HCT116 (cell line): ENCODE measurements around the gene TMEM74B. TPM values are rescaled to one million over a fixed set of nuclear protein-coding genes. Genes with fewer than 3 reads are reported as not detected.
"Not testable (repeated sequence)": the region's sequence is repeated elsewhere in the genome, so short reads cannot be mapped to it uniquely, and the experiment has no call there.

Experiments
- ATAC-seq: fragments of 200-7000 bp; cut with Tn5 transposase; 2 replicates; pipeline ENCODE4 v1.9.1; 2020; ENCODE audit warnings: mild to moderate bottlenecking, moderate library complexity
- BruUV-seq: library from RNA; stranded (reverse); fragments of 400-500 nt; replicated peaks from 2 replicates; lab custom pipeline; 2021; lab: Mats Ljungman, UMichigan
- CTCF ChIA-PET: fragments of 300-600 bp; sonication (Branson Sonifier 250); formaldehyde crosslinking; loops from one replicate; lab custom pipeline; 2021; ENCODE audit warnings: antibody characterized with exemption; lab: Charles Lee
- POLR2A ChIA-PET: fragments of 300-600, 350-600 bp; sonication (Branson Sonifier 250); formaldehyde crosslinking; loops from one replicate; lab custom pipeline; 2021; ENCODE audit warnings: antibody characterized with exemption; lab: Charles Lee
- RAD21 ChIA-PET, 2 experiments: fragments of 300-600 bp; sonication (Branson Sonifier 250); formaldehyde crosslinking; loops; one replicate each; lab custom pipeline; 2023; ENCODE audit warnings: low total read pairs in 2 of 2; ENCODE audit not compliant: uncharacterized antibody in 2 of 2, unreplicated experiment in 2 of 2, low non-redundant PET in 1 of 2; lab: Charles Lee
- DNase-seq: peaks from one replicate; pipeline ENCODE4 v3.0.0-alpha.2; 2010; ENCODE audit warnings: low read depth, low spot score
- H2AFZ ChIP-seq: fragments of 200-600 bp; shearing (Covaris generic), sonication (generic); 2 replicates; pipeline ENCODE4 v1.6.1; 2017; ENCODE audit warnings: low read depth, mixed run types, mixed read lengths, antibody characterized with exemption, low read length; ENCODE audit not compliant: poor library complexity, severe bottlenecking
- H3K27ac ChIP-seq: 2 replicates; pipeline ENCODE4 v1.5.1; 2012; ENCODE audit warnings: low read depth, low read length
- H3K27me3 ChIP-seq: fragments of 200-600 bp; sonication (generic); 2 replicates; pipeline ENCODE4 v1.6.1; 2016; ENCODE audit warnings: mixed run types, low read length, mixed read lengths; ENCODE audit not compliant: insufficient read depth
- H3K36me3 ChIP-seq, 2 experiments: fragments of 200-500 bp in 1 of 2; fragments of 200-600 bp in 1 of 2; sonication (Bioruptor generic) in 1 of 2; sonication (generic) in 1 of 2; 2 replicates each; pipeline versions ENCODE4 v1.5.1 to v1.6.1; 2014 to 2016; ENCODE audit warnings: low read length in 2 of 2, inconsistent platforms in 1 of 2, mixed read lengths in 1 of 2, mixed run types in 1 of 2; ENCODE audit not compliant: insufficient read depth in 2 of 2, control insufficient read depth in 1 of 2
- H3K4me1 ChIP-seq, 2 experiments: fragments of 200-600 bp in 1 of 2; sonication (generic) in 1 of 2; 2 replicates each; pipeline versions ENCODE4 v1.5.1 to v1.6.1; 2012 to 2017; ENCODE audit warnings: low read length in 2 of 2, inconsistent platforms in 1 of 2, mild to moderate bottlenecking in 1 of 2, mixed read lengths in 1 of 2, mixed run types in 1 of 2, moderate library complexity in 1 of 2; ENCODE audit not compliant: insufficient read depth in 2 of 2, control insufficient read depth in 1 of 2
- H3K4me2 ChIP-seq: fragments of 200-600 bp; sonication (generic); 2 replicates; pipeline ENCODE4 v1.6.1; 2017; ENCODE audit warnings: mixed run types, low read length, mixed read lengths
- H3K4me3 ChIP-seq, 2 experiments: fragments of 200-600 bp in 1 of 2; sonication (generic) in 1 of 2; replicated peaks in 1 of 2; 2 replicates each; pipeline ENCODE4 v1.5.1; 2011 to 2016; ENCODE audit warnings: low read length in 2 of 2, control low read depth in 1 of 2, low read depth in 1 of 2, mild to moderate bottlenecking in 1 of 2, mixed read lengths in 1 of 2, mixed run types in 1 of 2
- H3K79me2 ChIP-seq: fragments of 200-600 bp; sonication (generic); 2 replicates; pipeline ENCODE4 v1.6.1; 2017; ENCODE audit warnings: mild to moderate bottlenecking, mixed run types, low read length, moderate library complexity, mixed read lengths; ENCODE audit not compliant: insufficient read depth
- H3K9ac ChIP-seq: fragments of 200-600 bp; sonication (generic); 2 replicates; pipeline ENCODE4 v1.6.1; 2016; ENCODE audit warnings: low read length, mixed read lengths
- H3K9me2 ChIP-seq: fragments of 200-600 bp; sonication (generic), shearing (Covaris generic); 2 replicates; pipeline ENCODE4 v1.6.1; 2017; ENCODE audit warnings: mixed run types, mild to moderate bottlenecking, moderate library complexity; ENCODE audit not compliant: insufficient read depth
- H3K9me3 ChIP-seq, 2 experiments: fragments of 200-500 bp in 1 of 2; fragments of 200-600 bp in 1 of 2; sonication (Bioruptor generic) in 1 of 2; sonication (generic) in 1 of 2; 2 replicates each; pipeline ENCODE4 v1.6.1; 2014 to 2017; ENCODE audit warnings: low read length in 2 of 2, mixed read lengths in 2 of 2, inconsistent platforms in 1 of 2, low read depth in 1 of 2, mild to moderate bottlenecking in 1 of 2, mixed run types in 1 of 2, moderate library complexity in 1 of 2; ENCODE audit not compliant: control insufficient read depth in 1 of 2, insufficient read depth in 1 of 2
- H4K20me1 ChIP-seq: fragments of 200-600 bp; sonication (generic), shearing (Covaris generic); 2 replicates; pipeline ENCODE4 v1.6.1; 2017; ENCODE audit warnings: mixed run types, mild to moderate bottlenecking, moderate library complexity; ENCODE audit not compliant: insufficient read depth
- CEBPB ChIP-seq: IDR thresholded peaks from 2 replicates; pipeline ENCODE4 v1.6.1; 2012; ENCODE audit warnings: low read depth
- ELF1 ChIP-seq: IDR thresholded peaks from 2 replicates; pipeline ENCODE4 v1.6.1; 2012; ENCODE audit warnings: low read depth, borderline replicate concordance
- JUND ChIP-seq: IDR thresholded peaks from 2 replicates; pipeline ENCODE4 v1.6.1; 2012
- POLR2A ChIP-seq: IDR thresholded peaks from 2 replicates; pipeline ENCODE4 v1.7.0; 2011; ENCODE audit warnings: borderline replicate concordance; ENCODE audit not compliant: insufficient read depth, insufficient read length; ENCODE audit errors: extremely low read depth
- SRF ChIP-seq: IDR thresholded peaks from 2 replicates; pipeline ENCODE4 v1.6.1; 2012; ENCODE audit warnings: low read depth
- ZFX ChIP-seq: fragments of 450-650 bp; IDR thresholded peaks from 2 replicates; pipeline ENCODE4 v1.6.1; 2017
- ZNF274 ChIP-seq: fragments of 200-500 bp; sonication (Bioruptor generic); IDR thresholded peaks from 2 replicates; pipeline ENCODE4 v1.6.1; 2014; ENCODE audit warnings: mild to moderate bottlenecking, low read depth, low read length, inconsistent platforms
- intact Hi-C: fragments of 100-400 bp; cut with micrococcal nuclease; formaldehyde crosslinking; loops from 2 replicates; pipeline ENCODE4 v1.10.0; 2022
- total RNA-seq: library from RNA; stranded (reverse); gene quantifications from one replicate; pipeline ENCODE4 v1.2.1, GENCODE V29; 2021; ENCODE audit not compliant: unreplicated experiment
- TF ChIP-seq, protein P1 (sequence below): IDR thresholded peaks from 2 replicates; pipeline ENCODE4 v1.6.1; 2012; ENCODE audit warnings: low read depth
- TF ChIP-seq, protein P2 (sequence below): IDR thresholded peaks from 2 replicates; pipeline ENCODE4 v1.6.1; 2011; ENCODE audit warnings: mild to moderate bottlenecking, low read length, moderate library complexity; ENCODE audit not compliant: insufficient replicate concordance; ENCODE audit errors: extremely low read depth

Gene TMEM74B
- total RNA-seq, 1 experiment from 2014 or later = 25.7 TPM

DNA sequence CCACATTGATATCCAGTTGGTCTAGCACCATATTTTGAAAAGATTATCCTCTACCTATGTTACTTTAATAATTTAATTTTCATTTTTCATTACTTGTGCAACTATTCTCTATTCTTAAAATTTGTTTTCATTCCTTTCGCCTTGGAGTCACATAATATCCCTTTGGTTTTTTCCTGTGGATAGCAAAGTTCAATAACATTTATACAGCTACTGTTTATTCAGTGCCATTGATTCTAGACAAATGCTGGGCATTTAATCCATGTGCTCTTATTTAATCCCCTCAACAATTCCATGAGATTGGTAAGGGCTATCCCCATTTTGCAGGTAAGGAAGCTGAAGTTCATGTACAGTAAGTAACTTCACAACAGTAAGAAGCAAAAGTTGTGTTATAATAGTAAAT is 33.8 kb downstream of the TMEM74B start:
- ChIA-PET POLR2A (no interaction called here), RAD21 (interaction anchor here in 1 of 2 experiments (0.7 kb wide), 1 partner anchor 36 kb away, joined by 3 read pairs; no protein-coding TSS in a partner anchor), CTCF (no interaction called here)
- intact Hi-C loops = no loop called here
- no peak for ATAC-seq
- no TSS peak for BruUV-seq
- Histone ChIP-seq H3K27me3 (no peaks in the 10 kb centered on the region), H4K20me1 (no peaks in the 10 kb centered on the region), H3K79me2 (peaks cover 58% of the 10 kb centered on the region), H3K9ac (no peak overlapping the region), H3K4me3 (no peak overlapping the region), H2AFZ (no peak overlapping the region), H3K4me2 (no peak overlapping the region), H3K36me3 (peaks cover 9 to 17% of the 10 kb centered on the region in 2 experiments), H3K9me2 (no peaks in the 10 kb centered on the region), H3K27ac (no peak overlapping the region), H3K4me1 (no peaks in the 10 kb centered on the region), H3K9me3 (no peaks in the 10 kb centered on the region)
- TF ChIP-seq JUND = no peak
- TF ChIP-seq, protein P1, sequence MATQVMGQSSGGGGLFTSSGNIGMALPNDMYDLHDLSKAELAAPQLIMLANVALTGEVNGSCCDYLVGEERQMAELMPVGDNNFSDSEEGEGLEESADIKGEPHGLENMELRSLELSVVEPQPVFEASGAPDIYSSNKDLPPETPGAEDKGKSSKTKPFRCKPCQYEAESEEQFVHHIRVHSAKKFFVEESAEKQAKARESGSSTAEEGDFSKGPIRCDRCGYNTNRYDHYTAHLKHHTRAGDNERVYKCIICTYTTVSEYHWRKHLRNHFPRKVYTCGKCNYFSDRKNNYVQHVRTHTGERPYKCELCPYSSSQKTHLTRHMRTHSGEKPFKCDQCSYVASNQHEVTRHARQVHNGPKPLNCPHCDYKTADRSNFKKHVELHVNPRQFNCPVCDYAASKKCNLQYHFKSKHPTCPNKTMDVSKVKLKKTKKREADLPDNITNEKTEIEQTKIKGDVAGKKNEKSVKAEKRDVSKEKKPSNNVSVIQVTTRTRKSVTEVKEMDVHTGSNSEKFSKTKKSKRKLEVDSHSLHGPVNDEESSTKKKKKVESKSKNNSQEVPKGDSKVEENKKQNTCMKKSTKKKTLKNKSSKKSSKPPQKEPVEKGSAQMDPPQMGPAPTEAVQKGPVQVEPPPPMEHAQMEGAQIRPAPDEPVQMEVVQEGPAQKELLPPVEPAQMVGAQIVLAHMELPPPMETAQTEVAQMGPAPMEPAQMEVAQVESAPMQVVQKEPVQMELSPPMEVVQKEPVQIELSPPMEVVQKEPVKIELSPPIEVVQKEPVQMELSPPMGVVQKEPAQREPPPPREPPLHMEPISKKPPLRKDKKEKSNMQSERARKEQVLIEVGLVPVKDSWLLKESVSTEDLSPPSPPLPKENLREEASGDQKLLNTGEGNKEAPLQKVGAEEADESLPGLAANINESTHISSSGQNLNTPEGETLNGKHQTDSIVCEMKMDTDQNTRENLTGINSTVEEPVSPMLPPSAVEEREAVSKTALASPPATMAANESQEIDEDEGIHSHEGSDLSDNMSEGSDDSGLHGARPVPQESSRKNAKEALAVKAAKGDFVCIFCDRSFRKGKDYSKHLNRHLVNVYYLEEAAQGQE = no peak
- no peak for TF ChIP-seq SRF
- no peak for TF ChIP-seq ELF1
- TF ChIP-seq CEBPB = no peak
- no peak for TF ChIP-seq POLR2A
- TF ChIP-seq ZNF274 = no peak
- no peak for TF ChIP-seq ZFX
- no peak for DNase-seq

DNA sequence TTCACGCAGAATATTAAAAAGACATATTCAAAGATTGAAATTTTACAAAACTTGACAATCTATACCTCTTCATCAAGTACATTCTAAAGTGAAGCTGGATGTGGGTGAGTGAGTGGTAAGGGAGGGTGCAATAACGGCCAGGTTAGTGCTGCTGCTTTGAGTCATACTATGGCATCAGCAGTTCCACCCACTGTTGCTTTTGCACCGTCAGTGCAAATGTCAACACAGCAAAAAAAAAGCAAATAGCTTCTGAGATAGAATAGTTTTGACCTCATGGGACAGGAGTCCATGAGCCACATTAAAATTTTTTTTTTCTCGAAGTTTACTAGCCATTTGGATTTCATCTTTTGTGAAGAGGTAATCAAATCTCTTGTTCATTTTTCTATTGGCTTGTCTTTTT is 34.6 kb downstream of the TMEM74B start:
- no peaks in the 10 kb centered on the region for H3K27me3 ChIP-seq
- H3K79me2 ChIP-seq = peaks cover 60% of the 10 kb centered on the region
- CTCF ChIA-PET = no interaction called here
- TF ChIP-seq, protein P2, sequence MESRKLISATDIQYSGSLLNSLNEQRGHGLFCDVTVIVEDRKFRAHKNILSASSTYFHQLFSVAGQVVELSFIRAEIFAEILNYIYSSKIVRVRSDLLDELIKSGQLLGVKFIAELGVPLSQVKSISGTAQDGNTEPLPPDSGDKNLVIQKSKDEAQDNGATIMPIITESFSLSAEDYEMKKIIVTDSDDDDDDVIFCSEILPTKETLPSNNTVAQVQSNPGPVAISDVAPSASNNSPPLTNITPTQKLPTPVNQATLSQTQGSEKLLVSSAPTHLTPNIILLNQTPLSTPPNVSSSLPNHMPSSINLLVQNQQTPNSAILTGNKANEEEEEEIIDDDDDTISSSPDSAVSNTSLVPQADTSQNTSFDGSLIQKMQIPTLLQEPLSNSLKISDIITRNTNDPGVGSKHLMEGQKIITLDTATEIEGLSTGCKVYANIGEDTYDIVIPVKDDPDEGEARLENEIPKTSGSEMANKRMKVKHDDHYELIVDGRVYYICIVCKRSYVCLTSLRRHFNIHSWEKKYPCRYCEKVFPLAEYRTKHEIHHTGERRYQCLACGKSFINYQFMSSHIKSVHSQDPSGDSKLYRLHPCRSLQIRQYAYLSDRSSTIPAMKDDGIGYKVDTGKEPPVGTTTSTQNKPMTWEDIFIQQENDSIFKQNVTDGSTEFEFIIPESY = no peak
- no peak overlapping the region for H3K27ac ChIP-seq
- no peak for DNase-seq
- RAD21 ChIA-PET = no interaction called here
- POLR2A ChIA-PET = no interaction called here
- no peaks in the 10 kb centered on the region for H3K9me2 ChIP-seq
- ATAC-seq = no peak
- no peaks in the 10 kb centered on the region for H3K9me3 ChIP-seq
- no peak overlapping the region for H3K9ac ChIP-seq
- intact Hi-C loops = no loop called here
- no peaks in the 10 kb centered on the region for H3K4me1 ChIP-seq
- no peak overlapping the region for H3K4me3 ChIP-seq
- no TSS peak for BruUV-seq
- no peak overlapping the region for H3K4me2 ChIP-seq
- H3K36me3 ChIP-seq = peaks cover 10 to 12% of the 10 kb centered on the region in 2 experiments
- no peak overlapping the region for H2AFZ ChIP-seq
- no peaks in the 10 kb centered on the region for H4K20me1 ChIP-seq

DNA sequence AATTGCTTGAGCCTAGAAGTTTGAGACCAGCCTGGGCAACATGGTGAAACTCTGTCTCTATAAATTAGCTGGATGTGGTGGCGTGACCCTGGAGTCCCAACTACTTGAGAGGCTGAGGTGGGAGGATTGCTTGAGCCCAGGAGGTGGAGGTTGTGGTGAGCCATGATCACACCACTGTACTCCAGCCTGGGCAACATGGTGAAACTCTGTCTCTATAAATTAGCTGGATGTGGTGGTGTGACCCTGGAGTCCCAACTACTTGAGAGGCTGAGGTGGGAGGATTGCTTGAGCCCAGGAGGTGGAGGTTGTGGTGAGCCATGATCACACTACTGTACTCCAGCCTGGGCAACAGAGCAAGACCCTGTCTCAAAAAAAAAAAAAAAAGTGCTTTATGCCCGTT is 35.0 kb downstream of the TMEM74B start:
- CTCF ChIA-PET, H3K4me3 ChIP-seq, H3K27me3 ChIP-seq, H3K9ac ChIP-seq, BruUV-seq, H3K4me2 ChIP-seq, H2AFZ ChIP-seq, H3K9me2 ChIP-seq, H3K4me1 ChIP-seq, intact Hi-C loops, H3K27ac ChIP-seq, ATAC-seq, H3K9me3 ChIP-seq, H3K36me3 ChIP-seq, POLR2A ChIA-PET, H4K20me1 ChIP-seq, RAD21 ChIA-PET, DNase-seq: not testable (repeated sequence)
- peaks cover 60% of the 10 kb centered on the region for H3K79me2 ChIP-seq
